DOHH2 (cell line): ENCODE results near the gene RSRP1.

ENCODE experiments used
- H3F3A ChIP-seq: fragments of 200-600 bp; sonication (generic), shearing (Covaris generic); 2 replicates; pipeline ENCODE4 v1.6.0; 2016; ENCODE audit warnings: antibody characterized with exemption, mild to moderate bottlenecking; ENCODE audit not compliant: control insufficient read depth, insufficient read depth
- H3K27ac ChIP-seq: fragments of 200-600 bp; sonication (generic); 2 replicates; pipeline ENCODE4 v1.5.1; 2014; ENCODE audit warnings: low read depth, mild to moderate bottlenecking, low read length, moderate library complexity
- H3K27me3 ChIP-seq: fragments of 200-600 bp; sonication (generic); 2 replicates; pipeline ENCODE4 v1.6.1; 2014; ENCODE audit warnings: mild to moderate bottlenecking, low read length, mixed read lengths; ENCODE audit not compliant: control insufficient read depth
- H3K36me3 ChIP-seq: fragments of 200-600 bp; sonication (generic); 2 replicates; pipeline ENCODE4 v1.6.1; 2014; ENCODE audit warnings: mild to moderate bottlenecking, low read length, moderate library complexity, mixed read lengths; ENCODE audit not compliant: control insufficient read depth
- H3K4me1 ChIP-seq: fragments of 200-600 bp; sonication (generic); 2 replicates; pipeline ENCODE4 v1.6.1; 2014; ENCODE audit warnings: mild to moderate bottlenecking, low read length, mixed read lengths; ENCODE audit not compliant: control insufficient read depth
- H3K4me2 ChIP-seq: fragments of 200-600 bp; sonication (generic); 2 replicates; pipeline ENCODE4 v1.6.0; 2014; ENCODE audit warnings: mild to moderate bottlenecking, low read length, moderate library complexity
- H3K4me3 ChIP-seq: fragments of 200-600 bp; sonication (generic); 2 replicates; pipeline ENCODE4 v1.5.1; 2014; ENCODE audit warnings: mild to moderate bottlenecking, low read length, mixed read lengths
- H3K79me2 ChIP-seq: fragments of 200-600 bp; sonication (generic); 2 replicates; pipeline ENCODE4 v1.6.1; 2014; ENCODE audit warnings: mild to moderate bottlenecking, low read length, mixed read lengths; ENCODE audit not compliant: control insufficient read depth
- H3K9me2 ChIP-seq: fragments of 200-600 bp; sonication (generic); replicated peaks from 2 replicates; pipeline ENCODE4 v1.6.1; 2014; ENCODE audit warnings: mild to moderate bottlenecking, low read length, mixed read lengths; ENCODE audit not compliant: control insufficient read depth
- H3K9me3 ChIP-seq: fragments of 200-600 bp; sonication (generic); 2 replicates; pipeline ENCODE4 v1.6.1; 2014; ENCODE audit warnings: antibody characterized with exemption, low read length, mixed read lengths; ENCODE audit not compliant: control insufficient read depth, insufficient read depth
- H4K20me1 ChIP-seq: fragments of 200-600 bp; sonication (generic); 2 replicates; pipeline ENCODE4 v1.6.0; 2014; ENCODE audit warnings: low read depth, mild to moderate bottlenecking, antibody characterized with exemption, low read length, moderate library complexity; ENCODE audit not compliant: control insufficient read depth, insufficient read depth
- CTCF ChIP-seq: fragments of 200-600 bp; sonication (generic); IDR thresholded peaks from one replicate; pipeline ENCODE4 v1.5.1; 2014; ENCODE audit warnings: antibody characterized with exemption, mild to moderate bottlenecking, low read depth, low read length; ENCODE audit not compliant: poor library complexity, severe bottlenecking
- EZH2phosphoT487 ChIP-seq: fragments of 200-600 bp; sonication (generic); IDR thresholded peaks from 2 replicates; pipeline ENCODE4 v1.6.1; 2017; ENCODE audit warnings: borderline replicate concordance, mild to moderate bottlenecking, antibody characterized with exemption, low read length, moderate library complexity, mixed read lengths

The RSRP1 gene

GRCh38 chr1:25208561-25209222 is 38.6 kb downstream of the RSRP1 start:
- Histone ChIP-seq H4K20me1 (no peaks in the 10 kb centered on the region), H3K4me1 (no peaks in the 10 kb centered on the region), H3K36me3 (no peaks in the 10 kb centered on the region), H3K27ac (no peak overlapping the region), H3F3A (no peaks in the 10 kb centered on the region), H3K4me2 (no peak overlapping the region), H3K27me3 (peaks cover 18% of the 10 kb centered on the region; the same call in 1 of the 2 replicates), H3K79me2 (no peaks in the 10 kb centered on the region), H3K9me2 (no peaks in the 10 kb centered on the region), H3K4me3 (no peak overlapping the region), H3K9me3 (no peaks in the 10 kb centered on the region)
- TF ChIP-seq CTCF (no peak), EZH2phosphoT487 (no peak)

GRCh38 chr1:25208092-25208491 is 39.2 kb downstream of the RSRP1 start:
- Histone ChIP-seq H3K4me1 (no peaks in the 10 kb centered on the region), H3F3A (no peaks in the 10 kb centered on the region), H3K4me3 (no peak overlapping the region), H3K79me2 (no peaks in the 10 kb centered on the region), H3K27me3 (peaks cover 18% of the 10 kb centered on the region; the same call in 1 of the 2 replicates), H3K9me3 (no peaks in the 10 kb centered on the region), H4K20me1 (no peaks in the 10 kb centered on the region), H3K9me2 (no peaks in the 10 kb centered on the region), H3K4me2 (no peak overlapping the region), H3K36me3 (no peaks in the 10 kb centered on the region), H3K27ac (no peak overlapping the region)
- no peak for TF ChIP-seq EZH2phosphoT487
- TF ChIP-seq CTCF = no peak

- Histone ChIP-seq H3K9me3 (no peaks in the 10 kb centered on the region), H3K4me2 (no peak overlapping the region), H3K4me3 (no peak overlapping the region), H3K27me3 (peaks cover 18% of the 10 kb centered on the region; the same call in 1 of the 2 replicates), H3K9me2 (no peaks in the 10 kb centered on the region), H3K4me1 (no peaks in the 10 kb centered on the region), H3K79me2 (no peaks in the 10 kb centered on the region), H3K27ac (no peak overlapping the region), H3F3A (no peaks in the 10 kb centered on the region), H4K20me1 (no peaks in the 10 kb centered on the region), H3K36me3 (no peaks in the 10 kb centered on the region)
- no peak for TF ChIP-seq EZH2phosphoT487
- no peak for TF ChIP-seq CTCF
These were observed 41.1 kb downstream of the RSRP1 start for GRCh38 chr1:25206201-25206600.
